CD4-positive, alpha-beta T cell treated with Interleukin-4 for 4 hours (primary cell): ENCODE data around the gene RALGAPA2.
"Not testable (repeated sequence)": the region's sequence is repeated elsewhere in the genome, so short reads cannot be mapped to it uniquely, and the experiment has no call there.

Source experiments
- DNase-seq: peaks from one replicate; pipeline ENCODE4 v3.0.0-alpha.2; 2020

RALGAPA2 gene

DNA sequence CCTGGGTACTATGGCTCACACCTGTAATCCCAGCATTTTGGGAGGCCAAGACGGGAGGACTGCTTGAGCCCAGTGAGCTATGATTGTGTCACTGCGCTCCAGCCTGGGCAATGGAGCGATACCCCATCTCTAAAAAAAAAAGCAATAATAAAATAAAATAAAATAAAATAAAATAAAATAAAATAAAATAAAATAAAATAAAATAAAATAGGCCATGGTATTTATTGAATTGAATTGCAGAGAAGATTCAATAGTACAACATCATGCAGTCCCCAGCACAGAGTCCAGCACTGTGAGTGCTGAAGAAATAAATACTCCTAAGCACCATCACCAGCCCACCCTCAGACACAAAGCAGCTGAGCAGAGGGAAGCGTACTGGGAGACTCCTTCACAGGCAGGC is 144.7 kb downstream of the RALGAPA2 start:
- DNase-seq, result no peak

DNA sequence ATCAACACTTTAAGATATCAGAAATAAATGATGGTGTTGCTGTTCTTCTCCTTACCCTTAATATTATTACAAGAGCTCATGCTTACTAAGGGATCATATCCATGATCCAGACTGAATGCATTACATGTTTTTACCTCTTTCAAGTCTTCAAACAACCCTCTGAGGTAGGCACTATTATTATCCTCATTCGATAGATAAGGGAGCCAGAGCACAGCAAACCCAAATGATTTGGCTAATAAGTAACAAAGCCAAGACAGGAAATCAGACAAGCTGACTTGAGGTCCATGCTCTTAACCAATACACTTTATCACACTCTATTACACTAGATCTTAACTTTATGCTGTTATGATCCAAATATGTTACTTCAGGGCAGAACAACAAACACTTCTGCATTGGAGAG is 145.9 kb downstream of the RALGAPA2 start:
- DNase-seq, result no peak

DNA sequence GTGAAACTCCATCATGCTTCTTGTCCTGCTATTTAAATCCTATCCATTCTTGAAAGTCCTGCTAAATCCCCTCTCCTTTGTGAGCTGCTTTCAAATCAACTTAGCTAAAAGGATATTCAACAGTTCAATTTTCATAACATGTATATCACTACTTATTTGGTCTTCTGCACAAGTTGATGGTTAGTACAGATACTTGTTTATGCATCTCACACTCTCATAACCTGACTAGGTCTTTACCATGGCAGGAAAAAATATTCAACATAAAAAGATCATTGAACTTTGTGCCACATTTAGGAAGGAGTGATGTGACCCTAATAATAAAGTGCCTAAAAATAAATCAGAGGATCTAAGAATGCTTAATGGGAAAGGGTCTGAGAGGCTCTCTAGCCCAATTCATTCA is 148.2 kb downstream of the RALGAPA2 start:
- no peak for DNase-seq

DNA sequence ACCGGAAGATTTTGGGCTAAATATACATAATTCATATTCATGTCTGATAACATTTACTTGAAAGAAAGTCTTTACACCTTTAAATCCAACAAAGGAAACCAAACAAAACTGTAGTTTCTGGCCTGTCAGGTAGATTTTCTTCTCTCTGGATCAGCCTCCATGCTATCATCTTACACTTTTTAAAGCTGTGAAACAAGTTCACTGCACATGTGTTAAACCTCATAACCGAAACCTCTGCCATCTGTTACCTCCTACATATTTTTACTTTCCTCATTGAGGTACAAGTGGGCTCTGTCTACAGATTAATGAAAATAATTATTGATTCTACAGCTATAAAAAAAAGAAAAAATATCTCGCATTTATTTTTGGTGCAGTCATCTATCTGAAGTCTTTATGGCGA is 149.9 kb downstream of the RALGAPA2 start:
- no peak for DNase-seq

DNA sequence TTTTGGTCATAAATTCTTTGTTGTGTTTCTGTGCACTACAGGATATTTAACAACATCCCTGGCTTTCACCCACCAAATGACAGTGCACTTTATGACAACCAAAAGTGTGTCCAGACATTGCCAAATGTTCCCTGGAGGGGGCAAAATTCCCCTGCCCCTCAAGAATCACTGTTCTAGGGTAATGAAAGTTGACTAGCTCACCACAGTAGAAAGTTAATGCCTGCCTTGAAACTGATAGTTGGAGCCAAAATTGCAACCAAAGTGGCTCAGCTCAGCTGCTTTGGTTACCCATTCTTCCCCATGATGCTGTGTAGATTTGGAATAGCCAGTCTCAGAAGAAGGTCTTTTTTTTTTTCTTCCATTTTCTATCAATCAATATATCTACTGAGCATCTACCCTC is 150.6 kb downstream of the RALGAPA2 start:
- no peak for DNase-seq

DNA sequence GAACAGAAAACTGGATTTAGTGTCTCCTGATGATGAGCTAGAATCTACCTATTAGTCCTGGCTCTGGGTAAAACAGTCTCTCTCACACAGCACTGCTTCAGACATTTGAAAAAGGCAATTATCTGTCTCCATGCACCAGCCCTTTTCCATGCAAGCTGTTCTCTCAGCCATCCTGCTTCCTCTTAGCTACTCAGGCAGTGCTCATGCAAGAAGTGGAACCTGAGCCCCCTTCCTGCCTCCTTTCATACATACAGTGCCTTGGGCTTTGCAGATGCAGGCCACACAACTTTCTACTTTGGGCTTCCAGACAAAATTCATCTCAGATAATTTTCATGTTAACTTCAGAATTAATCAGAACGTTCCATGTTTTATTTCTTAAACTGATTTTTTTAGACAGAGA is 151.3 kb downstream of the RALGAPA2 start:
- no peak for DNase-seq

DNA sequence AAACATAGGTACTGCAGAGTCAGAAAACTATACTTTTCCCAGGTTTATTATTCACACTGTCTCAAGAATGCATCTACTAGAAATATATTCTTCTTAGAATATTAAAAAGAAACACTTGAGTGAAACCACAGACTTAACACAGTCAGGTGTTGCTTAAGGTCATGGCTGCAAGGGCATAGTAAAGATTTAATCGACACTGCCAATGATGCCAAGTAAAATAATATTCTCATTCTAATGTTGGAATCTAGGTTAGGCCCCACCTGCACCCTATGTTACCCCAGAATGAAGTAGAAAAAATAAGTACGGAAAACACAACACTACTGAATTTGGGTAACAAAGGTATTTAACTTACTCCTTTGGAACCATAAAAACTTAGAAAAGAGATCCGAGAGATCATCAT is 155.0 kb downstream of the RALGAPA2 start:
- no peak for DNase-seq

DNA sequence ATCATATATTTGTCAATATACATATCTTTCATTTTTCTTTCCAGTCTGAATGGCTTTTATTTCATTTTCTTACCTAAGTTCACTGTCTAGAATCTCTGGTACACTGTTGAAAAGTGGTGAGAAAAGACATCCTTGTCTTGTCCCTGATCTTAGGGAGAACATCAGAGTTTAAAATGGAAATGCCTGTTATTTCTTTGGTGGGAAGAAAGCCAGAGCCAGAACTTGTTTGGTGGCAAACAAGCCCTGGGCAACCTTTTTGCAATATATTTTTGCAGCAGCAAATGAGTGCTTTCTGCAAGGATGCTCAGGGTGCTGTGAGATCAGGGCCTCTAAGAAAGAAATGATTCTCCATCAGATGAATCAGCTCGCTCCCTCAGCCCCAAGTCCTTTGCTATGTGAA is 156.6 kb downstream of the RALGAPA2 start:
- no peak for DNase-seq

DNA sequence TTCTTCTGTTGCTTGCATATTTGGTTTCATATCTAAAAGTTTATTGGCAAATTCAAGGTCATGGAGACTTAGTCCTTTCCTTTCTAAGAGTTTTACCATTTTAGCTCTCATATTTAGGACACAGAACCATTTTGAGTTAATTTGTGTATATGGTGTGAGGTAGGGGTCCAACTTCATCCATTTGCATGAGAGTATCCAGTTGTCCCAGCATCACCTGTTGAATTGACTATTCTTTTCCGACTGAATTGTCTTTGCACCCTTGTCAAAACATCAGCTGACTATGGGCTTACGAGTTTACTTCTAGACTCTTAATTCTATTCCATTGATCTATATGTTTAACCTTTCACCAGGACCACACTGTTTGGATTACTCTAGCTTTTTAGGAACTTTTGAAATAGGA is 157.5 kb downstream of the RALGAPA2 start:
- DNase-seq, result no peak

DNA sequence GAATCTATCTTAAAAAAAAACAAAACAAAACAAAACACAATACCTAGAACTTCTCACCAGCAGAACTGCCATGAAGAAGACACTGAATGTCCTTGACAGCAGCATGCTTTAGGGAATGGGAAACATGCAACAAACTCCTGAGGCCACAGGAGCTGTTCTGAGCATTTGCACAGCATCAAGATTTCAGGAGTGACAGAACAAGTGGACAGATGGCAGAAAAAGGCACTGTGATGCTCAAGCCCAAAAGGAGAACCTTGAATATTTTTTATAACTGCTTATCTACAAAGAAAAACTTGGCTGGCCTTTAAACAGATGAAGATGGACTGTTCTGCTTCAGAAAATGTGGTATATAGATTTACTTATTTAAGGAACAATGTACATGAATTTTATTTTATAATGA is 158.9 kb downstream of the RALGAPA2 start:
- no peak for DNase-seq

DNA sequence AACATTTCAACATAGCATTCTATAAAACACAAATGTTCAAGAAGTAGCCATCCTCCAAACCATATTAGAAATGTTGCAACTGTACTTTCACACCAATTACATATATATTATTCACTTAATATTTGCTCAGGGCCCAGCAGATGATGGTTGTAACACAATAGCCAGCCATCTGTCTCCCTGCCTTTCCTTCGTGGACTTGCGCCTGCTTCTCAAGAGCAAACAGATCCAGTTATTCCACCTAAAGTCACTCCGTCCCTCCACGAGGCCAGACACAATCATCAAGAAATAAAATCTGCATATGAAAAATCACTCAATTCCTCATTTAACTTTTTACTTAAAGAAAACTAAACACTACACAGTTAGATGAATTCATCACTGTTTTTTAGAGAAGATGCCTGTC is 160.4 kb downstream of the RALGAPA2 start:
- DNase-seq, result no peak

DNA sequence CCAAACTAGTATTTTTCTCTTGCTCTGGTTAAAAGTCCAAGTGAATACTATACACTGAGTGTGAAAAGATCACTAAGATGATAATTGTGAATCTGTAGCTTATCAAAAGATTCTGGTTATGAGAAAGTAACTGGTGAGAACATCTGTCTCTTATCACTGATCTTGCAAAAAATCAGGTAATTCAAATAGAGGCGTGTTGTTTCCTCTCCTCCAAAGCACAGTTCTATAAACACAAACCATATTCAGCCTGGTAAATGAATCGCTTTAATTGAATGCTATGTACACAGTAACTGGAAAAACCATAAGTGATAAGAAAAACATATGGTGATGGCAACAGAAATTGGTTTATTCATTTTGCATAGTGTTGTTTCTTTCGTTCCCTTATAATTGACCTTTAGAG is 161.0 kb downstream of the RALGAPA2 start:
- no peak for DNase-seq

DNA sequence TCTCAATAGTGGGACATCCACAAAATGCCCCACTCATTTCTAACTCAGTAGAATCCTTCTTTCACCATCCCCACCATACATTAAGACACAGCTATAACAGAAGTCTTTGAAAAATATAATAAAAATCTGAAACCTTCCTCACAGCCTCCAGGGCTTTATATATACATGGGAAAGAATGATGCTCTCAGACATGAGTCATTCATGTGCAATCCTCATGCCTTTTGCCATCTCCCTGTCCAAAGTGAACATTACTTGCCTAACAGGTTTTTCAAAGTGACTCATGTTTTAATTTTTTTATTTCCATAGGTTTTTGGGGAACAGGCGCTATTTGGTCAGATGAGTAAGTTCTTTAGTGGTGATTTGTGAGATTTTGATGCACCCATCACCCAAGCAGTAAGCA is 162.7 kb downstream of the RALGAPA2 start:
- DNase-seq, result no peak

DNA sequence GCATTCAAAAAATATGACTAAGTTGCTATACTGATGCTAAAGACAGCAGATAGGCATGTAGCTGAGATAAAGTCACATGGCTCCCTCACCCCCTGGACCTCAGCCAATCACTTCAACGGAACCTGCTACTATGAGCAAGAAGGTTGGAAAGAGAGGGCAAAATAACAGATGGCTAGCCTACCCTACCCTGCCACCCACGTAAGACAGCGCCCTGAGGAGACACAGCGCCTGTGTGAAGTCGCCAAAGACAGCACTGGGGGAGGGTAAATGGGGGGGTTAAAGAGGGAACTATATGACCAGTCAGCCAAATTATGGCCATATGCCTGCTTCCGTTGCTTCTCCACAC is 163.2 kb downstream of the RALGAPA2 start:
- no peak for DNase-seq

DNA sequence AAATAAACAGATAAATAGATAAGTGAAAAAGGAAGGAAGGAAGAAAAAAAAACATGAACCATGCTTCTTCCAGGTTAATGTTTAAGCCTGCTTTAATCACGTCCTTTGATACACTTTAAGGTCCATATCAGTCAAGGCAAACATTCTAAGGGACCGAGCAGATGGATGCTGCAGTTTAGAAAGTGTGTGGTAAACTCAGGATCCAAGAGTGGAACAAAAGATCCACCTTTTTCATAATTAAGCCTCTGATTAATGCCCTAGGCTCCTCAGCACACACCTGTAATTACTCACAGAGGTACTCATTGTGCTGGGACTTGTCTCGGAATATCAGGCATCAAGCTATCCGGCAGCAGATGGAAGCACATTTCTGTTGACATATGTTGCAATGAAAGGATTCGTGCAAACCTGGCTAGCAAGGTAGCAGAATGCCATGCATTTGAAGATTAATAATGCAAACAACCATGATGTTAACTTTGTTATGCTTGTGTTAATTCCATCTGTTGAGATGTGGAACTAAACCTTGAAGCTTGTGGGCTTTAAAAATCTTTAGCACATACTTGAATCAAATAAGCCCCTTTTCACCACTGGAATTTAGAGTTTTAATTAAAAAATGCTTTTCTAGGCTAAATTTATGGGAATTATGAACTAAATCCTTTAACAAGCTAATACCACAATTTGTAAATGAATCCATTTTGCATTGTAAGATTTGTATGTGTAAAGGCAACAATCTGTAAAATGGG is 163.7 kb downstream of the RALGAPA2 start:
- DNase-seq, result no peak

DNA sequence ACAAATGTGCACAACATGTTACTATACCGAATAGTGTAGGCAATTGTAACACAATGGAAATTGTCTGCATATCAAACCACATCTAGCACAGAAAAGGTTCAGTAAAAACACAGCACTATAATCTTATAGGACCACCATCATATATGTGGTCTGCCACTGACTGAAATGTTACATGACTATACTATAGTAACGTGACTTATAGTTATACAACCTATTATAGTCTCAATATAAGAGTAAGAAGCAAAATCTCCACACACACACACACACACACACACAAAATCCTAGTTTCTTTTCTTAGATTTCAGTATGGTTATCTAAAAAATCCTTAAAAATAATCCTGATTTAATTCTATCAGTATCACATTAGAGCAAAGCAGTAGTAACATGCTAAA is 164.6 kb downstream of the RALGAPA2 start:
- DNase-seq, result no peak

DNA sequence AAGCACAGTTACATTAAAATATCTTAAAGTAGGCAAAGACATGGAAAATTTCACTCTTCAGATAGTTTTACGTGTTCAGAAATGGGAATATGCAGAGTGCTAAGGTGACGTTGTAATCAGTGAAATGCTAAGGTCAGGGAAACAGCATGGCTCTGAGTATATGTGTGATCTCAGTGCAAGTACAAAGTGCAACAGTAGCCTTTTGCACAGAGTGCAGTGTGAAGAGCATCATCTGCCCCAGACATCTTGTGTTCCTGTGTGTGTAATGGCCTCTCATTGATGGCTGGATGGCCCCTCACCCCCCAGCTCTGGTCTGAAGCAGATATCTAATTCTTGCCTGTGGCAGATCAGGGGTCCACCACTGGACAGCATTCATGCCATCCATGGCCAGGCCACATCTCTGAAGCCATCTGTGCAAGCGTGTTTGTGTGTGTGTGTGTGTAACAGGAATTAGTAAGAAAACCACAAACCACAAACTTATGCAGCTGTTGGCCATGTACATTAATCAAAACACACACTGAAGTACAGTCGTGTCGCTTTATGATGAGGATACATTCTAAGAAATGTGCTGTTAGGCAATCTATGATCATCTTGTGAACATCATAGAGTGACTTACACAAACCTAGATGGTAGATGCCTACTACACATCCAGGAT is 165.1 kb downstream of the RALGAPA2 start:
- peak; percentile 22 for DNase-seq

DNA sequence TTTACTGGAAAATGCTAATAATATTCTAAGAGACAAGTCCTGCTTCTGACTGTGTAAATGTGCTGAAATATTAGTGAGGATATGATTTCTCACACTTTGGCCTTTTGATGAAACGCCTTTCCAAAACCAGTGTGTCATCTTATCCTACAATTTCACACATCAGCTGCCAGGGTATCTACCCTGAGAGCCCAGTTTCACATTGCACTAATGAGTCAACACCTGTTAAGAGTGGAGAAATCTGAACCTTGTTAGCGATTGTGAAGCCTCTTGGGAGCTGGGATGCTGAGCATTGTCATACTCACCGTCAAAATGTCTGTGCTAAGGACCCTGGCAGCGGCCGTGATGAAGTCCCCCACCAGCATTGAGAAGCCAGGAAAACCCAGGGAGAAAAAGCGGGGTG is 166.0 kb downstream of the RALGAPA2 start:
- no peak for DNase-seq

DNA sequence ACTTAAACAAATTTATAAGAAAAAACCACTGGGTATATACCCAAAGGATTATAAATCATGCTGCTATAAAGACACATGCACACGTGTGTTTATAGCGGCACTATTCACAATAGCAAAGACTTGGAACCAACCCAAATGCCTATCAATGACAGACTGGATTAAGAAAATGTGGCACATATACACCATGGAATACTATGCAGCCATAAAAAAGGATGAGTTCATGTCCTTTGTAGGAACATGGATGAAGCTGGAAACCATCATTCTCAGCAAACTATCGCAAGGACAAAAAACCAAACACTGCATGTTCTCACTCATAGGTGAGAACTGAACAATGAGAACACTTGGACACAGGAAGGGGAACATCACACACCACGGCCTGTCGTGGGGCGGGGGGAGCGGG is 169.1 kb downstream of the RALGAPA2 start:
- not testable (repeated sequence) for DNase-seq

DNA sequence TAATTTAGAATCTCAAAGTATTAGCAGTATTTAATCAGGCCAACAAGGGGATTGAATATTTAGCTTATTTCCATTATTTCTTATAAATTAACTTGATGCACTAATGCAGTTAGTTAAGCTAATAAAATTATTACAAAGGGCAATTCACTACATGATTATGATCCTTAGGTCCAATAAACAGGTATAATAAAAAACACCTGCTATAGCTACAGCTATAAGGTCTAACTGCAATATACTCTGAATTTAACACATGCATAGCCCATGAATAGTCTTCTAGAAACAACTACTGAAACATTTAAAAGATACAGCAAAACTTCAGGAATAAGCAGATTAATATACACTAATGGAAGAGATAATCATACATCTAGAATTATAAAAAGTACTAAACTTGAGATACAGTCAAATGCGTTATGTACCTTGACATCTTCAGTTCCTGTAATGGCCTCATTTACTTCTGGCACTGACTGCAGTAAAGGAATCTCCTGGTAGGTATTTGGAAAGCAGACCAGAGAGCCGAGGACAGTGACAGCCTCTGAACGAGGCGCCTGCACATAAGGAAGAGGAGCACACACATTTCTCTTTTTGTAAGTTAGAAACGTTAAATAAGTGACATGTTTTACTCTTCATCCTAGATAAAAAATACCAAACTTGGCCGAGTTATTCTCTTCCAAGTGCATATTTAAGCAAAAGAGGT is 176.1 kb downstream of the RALGAPA2 start:
- no peak for DNase-seq

DNA sequence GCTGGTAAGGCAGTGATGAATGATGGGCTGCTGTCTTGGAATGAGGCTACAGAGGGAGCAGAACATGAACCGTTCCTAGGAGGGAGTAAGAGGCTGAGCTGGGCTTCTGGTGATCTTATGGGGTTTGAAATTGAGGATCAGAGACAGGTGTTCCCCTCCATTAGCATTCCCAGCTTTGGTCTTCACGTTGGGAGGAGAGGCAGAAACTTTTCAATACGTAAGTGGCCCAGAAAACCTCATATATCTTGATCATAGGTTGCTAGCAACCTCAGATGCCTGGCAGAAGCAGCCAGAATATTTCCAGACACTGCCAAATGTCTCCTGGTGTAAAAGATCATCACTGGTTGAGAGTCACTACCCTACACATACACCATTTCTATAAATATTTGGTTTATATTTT is 177.4 kb downstream of the RALGAPA2 start:
- no peak for DNase-seq

DNA sequence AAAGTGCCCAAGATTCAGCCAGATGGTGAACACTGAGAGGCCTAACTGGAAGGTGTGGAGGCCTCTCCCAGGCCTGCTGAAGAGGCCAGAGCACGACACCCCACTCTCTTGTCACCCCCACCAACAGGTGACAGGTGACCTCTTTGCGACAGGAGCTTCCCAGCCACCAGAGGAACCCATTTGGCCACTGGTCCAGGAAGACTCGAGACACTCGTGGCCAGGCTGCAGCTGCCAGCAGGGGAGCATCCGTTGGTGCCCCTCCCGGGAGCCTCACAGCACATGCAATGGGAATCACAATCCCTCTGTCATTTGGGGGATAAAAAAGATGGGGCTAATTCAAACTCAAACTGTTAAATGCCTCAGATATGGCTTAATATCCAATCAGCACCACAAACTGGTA is 181.2 kb downstream of the RALGAPA2 start:
- no peak for DNase-seq

DNA sequence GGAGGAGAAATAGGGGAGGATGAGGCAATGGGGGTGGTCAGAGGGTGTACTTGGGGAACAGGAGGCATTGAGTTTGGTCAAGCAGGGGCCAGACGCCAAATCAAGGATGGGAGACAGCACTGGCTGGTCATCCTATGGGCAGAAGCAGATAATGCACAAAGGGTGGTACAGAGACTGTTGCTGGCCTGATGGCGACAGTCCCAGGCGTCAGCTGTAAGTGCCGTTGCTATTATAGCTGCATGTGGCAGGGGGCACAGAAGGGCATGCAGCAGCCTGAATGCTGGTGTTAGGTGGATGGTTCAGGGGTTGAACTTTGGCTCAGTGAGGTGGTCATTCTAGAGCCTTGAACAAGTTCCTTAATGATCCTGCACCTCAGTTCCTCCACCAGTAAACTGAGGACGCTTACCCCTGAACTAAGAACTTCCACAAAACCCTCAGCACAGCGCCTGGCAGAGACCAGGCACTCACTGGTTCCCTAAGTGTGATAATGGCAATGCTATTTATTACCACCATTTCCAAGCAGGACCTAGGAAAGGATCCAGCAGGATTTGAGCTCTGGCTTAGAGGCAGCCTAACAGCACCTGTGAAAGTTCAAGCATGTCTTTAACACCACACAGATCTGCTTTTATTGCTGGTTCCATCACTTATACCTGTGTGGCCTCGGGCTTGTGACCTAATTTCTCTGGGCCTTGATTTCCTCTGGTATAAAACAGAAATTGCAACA is 181.9 kb downstream of the RALGAPA2 start:
- no peak for DNase-seq

DNA sequence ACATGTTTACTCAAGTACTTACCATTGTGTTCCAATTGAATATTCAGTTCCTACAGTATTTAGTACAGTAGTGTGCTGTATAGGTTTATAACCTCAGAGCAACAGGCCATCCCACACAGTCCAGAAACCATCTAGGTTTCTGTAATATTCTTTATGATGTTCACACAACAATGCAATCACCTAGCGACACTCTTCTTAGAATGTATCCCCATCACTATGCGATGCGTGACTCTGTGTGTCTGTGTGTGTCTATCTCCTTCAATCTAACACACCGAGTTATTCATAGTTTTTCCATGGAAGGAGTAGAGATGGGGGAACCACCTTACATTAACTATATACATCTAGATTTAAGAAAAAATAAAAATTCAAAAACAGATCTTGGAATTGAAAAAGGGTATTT is 182.8 kb downstream of the RALGAPA2 start:
- DNase-seq, result no peak
